HEK293T (cell line): ENCODE results near the gene C1R.

Source experiments
- CTCF ChIA-PET: fragments of 350-600 bp; formaldehyde crosslinking; extraction: SDS; loops from one replicate; lab custom pipeline; 2021; ENCODE audit warnings: antibody characterized with exemption, inconsistent platforms; lab: Yijun Ruan, JAX
- POLR2A ChIA-PET: fragments of 350-600 bp; formaldehyde crosslinking; extraction: SDS; loops from one replicate; lab custom pipeline; 2020; ENCODE audit warnings: antibody characterized with exemption, inconsistent platforms; lab: Yijun Ruan, JAX
- DNase-seq: peaks from one replicate; pipeline ENCODE4 v3.0.0; 2012; ENCODE audit warnings: mixed read lengths; ENCODE audit errors: extremely low spot score
- ARNT ChIP-seq: fragments of 450-650 bp; IDR thresholded peaks from 2 replicates; pipeline ENCODE4 v1.6.1; 2017; ENCODE audit warnings: mild to moderate bottlenecking
- BHLHE40 ChIP-seq: fragments of 450-650 bp; IDR thresholded peaks from 2 replicates; pipeline ENCODE4 v1.6.1; 2016; ENCODE audit warnings: mild to moderate bottlenecking, moderate library complexity, borderline replicate concordance
- CTBP1 ChIP-seq: fragments of 450-650 bp; IDR thresholded peaks from 2 replicates; pipeline ENCODE4 v1.6.1; 2016; ENCODE audit warnings: borderline replicate concordance
- ELF4 ChIP-seq: fragments of 450-650 bp; IDR thresholded peaks from 2 replicates; pipeline ENCODE4 v1.6.1; 2017; ENCODE audit warnings: antibody characterized with exemption
- FOXA1 ChIP-seq: fragments of 450-650 bp; IDR thresholded peaks from 2 replicates; pipeline ENCODE4 v1.6.1; 2016; ENCODE audit warnings: mild to moderate bottlenecking
- FOXK2 ChIP-seq: fragments of 450-650 bp; IDR thresholded peaks from 2 replicates; pipeline ENCODE4 v1.6.1; 2016; ENCODE audit warnings: mild to moderate bottlenecking
- FOXM1 ChIP-seq: fragments of 450-650 bp; IDR thresholded peaks from 2 replicates; pipeline ENCODE4 v1.6.1; 2017; ENCODE audit warnings: mild to moderate bottlenecking, borderline replicate concordance
- HDGF ChIP-seq: fragments of 450-650 bp; IDR thresholded peaks from 2 replicates; pipeline ENCODE4 v1.6.1; 2017; ENCODE audit warnings: antibody characterized with exemption, borderline replicate concordance
- L3MBTL2 ChIP-seq: fragments of 450-650 bp; conservative IDR thresholded peaks from 2 replicates; pipeline ENCODE4 v1.6.1; 2016; ENCODE audit warnings: mild to moderate bottlenecking
- LEF1 ChIP-seq: fragments of 450-650 bp; IDR thresholded peaks from 2 replicates; pipeline ENCODE4 v1.6.1; 2017; ENCODE audit warnings: mild to moderate bottlenecking, borderline replicate concordance
- NFRKB ChIP-seq: fragments of 450-650 bp; IDR thresholded peaks from 2 replicates; pipeline ENCODE4 v1.6.1; 2016; ENCODE audit warnings: mild to moderate bottlenecking, moderate library complexity
- SP1 ChIP-seq: fragments of 450-650 bp; IDR thresholded peaks from 2 replicates; pipeline ENCODE4 v1.6.1; 2017
- SUZ12 ChIP-seq: fragments of 450-650 bp; IDR thresholded peaks from 2 replicates; pipeline ENCODE4 v1.6.1; 2016; ENCODE audit warnings: mild to moderate bottlenecking
- TARDBP ChIP-seq: fragments of 450-650 bp; IDR thresholded peaks from 2 replicates; pipeline ENCODE4 v1.6.1; 2016
- ZNF384 ChIP-seq: fragments of 450-650 bp; IDR thresholded peaks from 2 replicates; pipeline ENCODE4 v1.6.1; 2016
- TF ChIP-seq, protein P1 (sequence below): fragments of 450-650 bp; IDR thresholded peaks from 2 replicates; pipeline ENCODE4 v1.6.1; 2016

C1R gene

DNA sequence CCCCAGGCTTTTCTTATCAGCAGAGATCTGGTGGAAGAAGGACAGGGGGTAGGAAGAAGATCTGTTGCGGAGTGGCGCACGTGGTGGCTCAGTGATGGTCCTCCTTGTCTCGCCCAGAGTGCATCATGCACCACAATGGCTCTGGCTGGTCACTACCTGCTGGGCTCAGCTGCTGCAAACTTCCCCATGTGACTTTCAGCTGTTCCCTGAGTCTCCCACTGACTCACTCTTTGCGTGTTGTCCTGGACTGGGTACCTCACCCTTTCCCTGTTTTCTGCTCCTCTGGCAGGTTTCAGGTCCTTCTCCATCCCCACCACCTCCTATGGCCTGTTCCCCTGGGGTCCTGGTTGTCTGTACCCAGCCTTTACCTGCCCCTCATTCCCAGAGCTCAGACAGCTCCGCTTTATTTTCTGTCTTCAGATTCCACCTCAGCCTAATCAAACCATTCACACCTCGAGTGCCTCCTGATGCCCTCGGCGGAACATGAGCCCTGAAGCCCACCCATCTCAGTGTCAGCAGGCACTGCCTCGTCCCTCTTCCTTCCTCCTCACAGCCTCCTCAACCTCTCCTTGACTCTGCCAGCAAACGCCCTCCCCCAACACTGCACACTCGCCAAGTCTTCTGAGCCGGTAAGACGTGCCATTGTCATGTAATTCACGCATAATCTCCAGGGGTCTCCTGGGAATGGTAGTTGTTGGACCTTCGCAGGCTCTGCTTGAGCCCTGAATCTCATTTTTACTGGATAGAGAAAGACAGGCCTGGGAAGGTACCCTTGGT is 1.8 kb downstream of the C1R start:
- CTCF ChIA-PET, result interaction anchor here (1.9 kb wide), 1 partner anchor 146 kb away, joined by 4 read pairs; the partner anchor contains the start of gene C12orf57
- POLR2A ChIA-PET, result interaction anchor here (1.2 to 1.9 kb wide), 2 partner anchors 11 to 146 kb away, joined by 4 to 5 read pairs; partner anchors contain the start of genes C12orf57 and RNU7-1
- TF ChIP-seq SUZ12, result no peak
- TF ChIP-seq L3MBTL2, result no peak
- TF ChIP-seq ARNT, result no peak
- no peak for TF ChIP-seq FOXA1
- TF ChIP-seq HDGF, result no peak
- TF ChIP-seq FOXM1, result no peak
- no peak for TF ChIP-seq FOXK2
- TF ChIP-seq, protein P1, sequence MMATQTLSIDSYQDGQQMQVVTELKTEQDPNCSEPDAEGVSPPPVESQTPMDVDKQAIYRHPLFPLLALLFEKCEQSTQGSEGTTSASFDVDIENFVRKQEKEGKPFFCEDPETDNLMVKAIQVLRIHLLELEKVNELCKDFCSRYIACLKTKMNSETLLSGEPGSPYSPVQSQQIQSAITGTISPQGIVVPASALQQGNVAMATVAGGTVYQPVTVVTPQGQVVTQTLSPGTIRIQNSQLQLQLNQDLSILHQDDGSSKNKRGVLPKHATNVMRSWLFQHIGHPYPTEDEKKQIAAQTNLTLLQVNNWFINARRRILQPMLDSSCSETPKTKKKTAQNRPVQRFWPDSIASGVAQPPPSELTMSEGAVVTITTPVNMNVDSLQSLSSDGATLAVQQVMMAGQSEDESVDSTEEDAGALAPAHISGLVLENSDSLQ, result no peak
- DNase-seq, result no peak

DNA sequence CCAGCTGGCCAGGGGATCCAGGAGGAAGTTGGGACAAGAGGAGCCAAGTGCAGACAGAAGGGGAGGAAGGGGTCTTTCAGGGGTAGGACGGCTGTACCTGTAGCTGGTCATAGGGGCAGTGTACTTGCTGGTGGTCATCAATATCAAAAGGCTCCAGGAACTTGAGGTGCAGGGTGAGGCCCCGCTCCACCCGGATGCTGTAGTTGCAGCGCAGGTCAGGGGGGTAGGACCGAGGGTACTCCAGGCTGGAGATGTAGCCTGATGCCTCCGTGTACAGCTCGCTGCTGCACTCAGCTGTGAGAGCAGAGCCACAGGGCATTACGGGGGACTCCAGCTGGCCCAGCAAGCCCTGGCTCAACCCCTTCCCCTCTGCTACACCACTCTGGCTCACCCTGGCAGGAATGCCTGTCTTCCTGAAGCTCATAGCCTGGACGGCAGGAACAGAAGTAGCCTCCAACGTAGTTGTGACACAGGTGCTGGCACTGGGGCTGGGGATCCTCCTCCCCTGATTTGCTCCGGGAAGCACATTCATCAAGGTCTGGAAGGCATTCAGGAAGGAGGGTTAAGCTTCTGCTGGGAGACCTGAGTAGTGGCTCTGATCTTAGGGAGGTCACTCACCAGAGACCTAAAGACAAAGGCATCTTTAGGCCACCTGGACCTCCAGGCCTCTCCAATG is 2.9 kb downstream of the C1R start:
- ChIA-PET CTCF (interaction anchor here (1.9 kb wide), 1 partner anchor 145 kb away, joined by 4 read pairs; the partner anchor contains the start of gene C12orf57), POLR2A (interaction anchor here (1.2 to 1.3 kb wide), 2 partner anchors 10 to 146 kb away, joined by 4 read pairs; partner anchors contain the start of genes C12orf57 and RNU7-1)
- TF ChIP-seq HDGF, result no peak
- no peak for DNase-seq

DNA sequence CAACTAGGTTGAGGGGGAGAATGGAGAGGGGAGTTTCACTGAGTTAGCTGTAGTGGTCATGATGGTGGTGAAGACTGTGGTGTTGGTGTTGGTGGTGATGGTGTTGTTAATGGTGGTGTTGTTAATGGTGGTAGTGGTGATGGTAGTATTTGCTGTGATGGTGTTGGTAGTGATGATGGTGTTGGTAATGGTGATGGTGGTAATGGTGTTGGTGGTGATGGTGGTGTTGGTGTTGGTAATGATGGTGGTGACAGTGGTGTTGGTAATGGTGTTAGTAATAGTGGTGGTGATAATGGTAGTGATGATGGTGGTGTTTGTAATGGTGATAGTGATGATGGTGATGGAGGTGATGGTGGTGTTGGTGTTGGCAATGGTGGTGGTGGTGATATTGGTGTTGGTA is 9.1 kb downstream of the C1R start:
- no peak for DNase-seq
- TF ChIP-seq, protein P1, result no peak
- TF ChIP-seq FOXA1, result no peak
- no peak for TF ChIP-seq NFRKB
- TF ChIP-seq SUZ12, result no peak
- no peak for TF ChIP-seq ELF4
- TF ChIP-seq CTBP1, result no peak
- no peak for TF ChIP-seq HDGF
- POLR2A ChIA-PET, result no interaction called here
- CTCF ChIA-PET, result no interaction called here

DNA sequence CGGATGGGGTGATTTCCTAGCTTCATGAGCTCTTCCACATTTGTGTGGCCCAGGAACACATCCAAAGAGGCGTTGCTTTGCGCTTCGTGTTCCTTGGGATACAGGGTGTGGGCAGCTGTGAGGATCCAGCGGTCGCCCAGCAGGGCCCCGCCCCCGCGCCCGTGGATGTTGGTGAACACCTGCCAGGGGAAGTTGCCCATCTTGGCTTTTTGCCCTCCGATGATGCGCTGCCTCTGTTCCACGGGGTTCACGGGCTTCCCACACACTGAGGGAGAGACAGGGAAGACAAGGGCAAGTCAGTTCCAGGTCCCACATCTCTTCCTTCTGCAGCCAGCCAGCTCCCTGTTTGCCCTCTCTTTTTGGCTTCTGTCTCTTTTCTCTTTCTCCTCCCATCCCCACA is 11.2 kb downstream of the C1R start:
- TF ChIP-seq FOXK2 (no peak), FOXA1 (no peak), SP1 (no peak), ZNF384 (no peak), ARNT (no peak), L3MBTL2 (no peak), HDGF (no peak), LEF1 (no peak), NFRKB (no peak), FOXM1 (no peak), SUZ12 (no peak), TARDBP (no peak), ELF4 (no peak), CTBP1 (no peak), BHLHE40 (no peak)
- TF ChIP-seq, protein P1, result no peak
- no peak for DNase-seq
- ChIA-PET CTCF (interaction anchor here (0.7 kb wide), 1 partner anchor 12 kb away, joined by 5 read pairs; no protein-coding TSS in a partner anchor), POLR2A (no interaction called here)

DNA sequence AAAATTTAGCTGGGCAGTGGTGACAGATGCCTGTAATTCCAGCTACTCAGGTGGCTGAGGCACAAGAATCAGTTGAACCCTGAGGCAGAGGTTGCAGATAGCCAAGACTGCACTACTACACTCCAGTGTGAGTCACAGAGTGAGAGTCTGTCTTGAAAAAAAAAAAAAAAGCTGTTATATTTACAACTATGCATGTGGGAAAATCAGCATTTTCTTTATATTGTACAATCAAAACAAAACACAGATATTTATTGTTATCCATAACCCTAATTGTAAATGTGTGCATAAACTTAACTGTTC is 12.5 kb downstream of the C1R start:
- POLR2A ChIA-PET, result interaction anchor here (1.2 kb wide), 1 partner anchor 10 kb away, joined by 4 read pairs; no protein-coding TSS in a partner anchor
- CTCF ChIA-PET, result interaction anchor here (0.9 kb wide), 1 partner anchor 12 kb away, joined by 3 read pairs; no protein-coding TSS in a partner anchor
- no peak for DNase-seq
- no peak for TF ChIP-seq FOXA1
- TF ChIP-seq SUZ12, result no peak
- no peak for TF ChIP-seq TARDBP
- TF ChIP-seq LEF1, result no peak
- TF ChIP-seq, protein P1, result no peak
- TF ChIP-seq ARNT, result no peak
- TF ChIP-seq SP1, result no peak
- no peak for TF ChIP-seq ZNF384
- no peak for TF ChIP-seq FOXK2
- no peak for TF ChIP-seq NFRKB
- TF ChIP-seq CTBP1, result no peak
- TF ChIP-seq HDGF, result no peak
- TF ChIP-seq BHLHE40, result no peak
- no peak for TF ChIP-seq ELF4
- no peak for TF ChIP-seq L3MBTL2
- TF ChIP-seq FOXM1, result no peak
